SH-SY5Y (cell line): ENCODE data around the gene ADGRG3.

ENCODE experiments used
- GATA2 ChIP-seq: IDR thresholded peaks from 2 replicates; pipeline ENCODE4 v1.6.1; 2011; ENCODE audit warnings: mild to moderate bottlenecking, low read depth, low read length
- GATA3 ChIP-seq: IDR thresholded peaks from 2 replicates; pipeline ENCODE4 v1.6.1; 2011; ENCODE audit warnings: low read depth, mild to moderate bottlenecking, low read length, moderate library complexity

GRCh38 chr16:57726433-57726947 lies 58.4 kb downstream of the ADGRG3 start:
- TF ChIP-seq GATA3 (no peak), GATA2 (no peak)
